GM19452 (cell line): ENCODE data around the gene DIP2C.

Source experiments
- ATAC-seq: cut with Tn5 transposase; IDR thresholded peaks from one replicate; pipeline ENCODE4 v1.9.1; 2021; ENCODE audit not compliant: unreplicated experiment

Gene DIP2C

GRCh38 chr10:290026-290725 is 399.3 kb downstream of the DIP2C start:
- no peak for ATAC-seq

GRCh38 chr10:289581-289980 is 399.9 kb downstream of the DIP2C start:
- no peak for ATAC-seq

GRCh38 chr10:288316-289200 is 400.9 kb downstream of the DIP2C start:
- ATAC-seq: no peak

GRCh38 chr10:287814-288213 is 401.7 kb downstream of the DIP2C start:
- no peak for ATAC-seq

GRCh38 chr10:287026-287709 is 402.3 kb downstream of the DIP2C start:
- no peak for ATAC-seq

- ATAC-seq: no peak
These were observed 404.3 kb downstream of the DIP2C start for GRCh38 chr10:285216-285615.

GRCh38 chr10:283916-284356 is 405.5 kb downstream of the DIP2C start:
- ATAC-seq: peak; percentile 90

- no peak for ATAC-seq
These were observed 406.4 kb downstream of the DIP2C start for GRCh38 chr10:283140-283479.

GRCh38 chr10:282294-283139 is 407.0 kb downstream of the DIP2C start:
- ATAC-seq: no peak

- no peak for ATAC-seq
These were observed 409.8 kb downstream of the DIP2C start for GRCh38 chr10:279655-280054.

- no peak for ATAC-seq
These were observed 410.2 kb downstream of the DIP2C start for GRCh38 chr10:279232-279631.

- no peak for ATAC-seq
These were observed 410.8 kb downstream of the DIP2C start for GRCh38 chr10:278707-279106.

GRCh38 chr10:277963-278362 is 411.5 kb downstream of the DIP2C start:
- ATAC-seq: no peak

GRCh38 chr10:275680-276079 is 413.8 kb downstream of the DIP2C start:
- ATAC-seq: no peak

GRCh38 chr10:274866-275265 is 414.6 kb downstream of the DIP2C start:
- no peak for ATAC-seq

GRCh38 chr10:273088-273487 is 416.4 kb downstream of the DIP2C start:
- no peak for ATAC-seq

- ATAC-seq: no peak
These were observed 417.7 kb downstream of the DIP2C start for GRCh38 chr10:271722-272121.

- ATAC-seq: no peak
These were observed 418.3 kb downstream of the DIP2C start for GRCh38 chr10:271201-271600.

GRCh38 chr10:269440-270074 is 419.9 kb downstream of the DIP2C start:
- ATAC-seq: no peak

GRCh38 chr10:267705-268104 is 421.8 kb downstream of the DIP2C start:
- ATAC-seq: no peak
